ENCODE data around the gene PCDHGB4.

- no peak for TF ChIP-seq CTCF (IDR thresholded peaks at IDR 0.05)
- TF ChIP-seq POLR2A (IDR thresholded peaks at IDR 0.05) = no peak
These were observed 4.2 kb upstream of the PCDHGB4 start for GRCh38 chr5:141383345-141383744.

Data from Peyer's patch (tissue), 4 donors.